Glutamatergic neuron (in vitro differentiated cells): Measurements from ENCODE around the gene HIPK2. TPM values are rescaled to one million over a fixed set of nuclear protein-coding genes. Genes with fewer than 3 reads are reported as not detected.

Source experiments
- DNase-seq: peaks from one replicate; pipeline ENCODE4 v3.0.0; 2022
- H3K27ac Mint-ChIP-seq: one replicate; pipeline ENCODE4 v1.8.0; 2020; ENCODE audit warnings: mild to moderate bottlenecking, mixed read lengths, inconsistent platforms; ENCODE audit not compliant: unreplicated experiment
- H3K27me3 Mint-ChIP-seq: one replicate; pipeline ENCODE4 v1.8.0; 2020; ENCODE audit warnings: mild to moderate bottlenecking, moderate library complexity, mixed read lengths, inconsistent platforms; ENCODE audit not compliant: unreplicated experiment
- H3K36me3 Mint-ChIP-seq: one replicate; pipeline ENCODE4 v1.8.0; 2020; ENCODE audit warnings: mild to moderate bottlenecking, mixed read lengths, inconsistent platforms; ENCODE audit not compliant: unreplicated experiment
- H3K4me1 Mint-ChIP-seq: one replicate; pipeline ENCODE4 v1.8.0; 2020; ENCODE audit warnings: mild to moderate bottlenecking, low read depth, mixed read lengths, inconsistent platforms; ENCODE audit not compliant: unreplicated experiment
- H3K4me3 Mint-ChIP-seq: one replicate; pipeline ENCODE4 v1.8.0; 2020; ENCODE audit warnings: mild to moderate bottlenecking, mixed read lengths, inconsistent platforms; ENCODE audit not compliant: unreplicated experiment
- H3K9me3 Mint-ChIP-seq: one replicate; pipeline ENCODE4 v1.8.0; 2020; ENCODE audit warnings: mild to moderate bottlenecking, moderate library complexity, mixed read lengths, inconsistent platforms; ENCODE audit not compliant: unreplicated experiment
- total RNA-seq: library from RNA; stranded (reverse); fragmentation: NEBNext Ultra II Directional; extraction: Animal tissue kit (Norgen Biotek cat#: 25700); gene quantifications from one replicate; pipeline ENCODE4 v1.2.1, GENCODE V29; 2021; ENCODE audit not compliant: unreplicated experiment
- TF ChIP-seq, protein P1 (sequence below): fragments of 200-600 bp; sonication (generic); IDR thresholded peaks from one replicate; pipeline ENCODE4 v1.5.0; 2021; ENCODE audit not compliant: partially characterized antibody, unreplicated experiment

HIPK2 gene
- total RNA-seq, 1 donor from 2014 or later = 36.9 TPM

GRCh38 chr7:139732471-139733167 is 45.2 kb downstream of the HIPK2 start:
- Mint-ChIP-seq H3K27me3 (peaks cover 7% of the 10 kb centered on the region), H3K4me3 (no peak overlapping the region), H3K4me1 (peaks cover 28% of the 10 kb centered on the region), H3K36me3 (peaks cover 4% of the 10 kb centered on the region), H3K27ac (no peak overlapping the region), H3K9me3 (peaks cover 4% of the 10 kb centered on the region)
- TF ChIP-seq, protein P1, sequence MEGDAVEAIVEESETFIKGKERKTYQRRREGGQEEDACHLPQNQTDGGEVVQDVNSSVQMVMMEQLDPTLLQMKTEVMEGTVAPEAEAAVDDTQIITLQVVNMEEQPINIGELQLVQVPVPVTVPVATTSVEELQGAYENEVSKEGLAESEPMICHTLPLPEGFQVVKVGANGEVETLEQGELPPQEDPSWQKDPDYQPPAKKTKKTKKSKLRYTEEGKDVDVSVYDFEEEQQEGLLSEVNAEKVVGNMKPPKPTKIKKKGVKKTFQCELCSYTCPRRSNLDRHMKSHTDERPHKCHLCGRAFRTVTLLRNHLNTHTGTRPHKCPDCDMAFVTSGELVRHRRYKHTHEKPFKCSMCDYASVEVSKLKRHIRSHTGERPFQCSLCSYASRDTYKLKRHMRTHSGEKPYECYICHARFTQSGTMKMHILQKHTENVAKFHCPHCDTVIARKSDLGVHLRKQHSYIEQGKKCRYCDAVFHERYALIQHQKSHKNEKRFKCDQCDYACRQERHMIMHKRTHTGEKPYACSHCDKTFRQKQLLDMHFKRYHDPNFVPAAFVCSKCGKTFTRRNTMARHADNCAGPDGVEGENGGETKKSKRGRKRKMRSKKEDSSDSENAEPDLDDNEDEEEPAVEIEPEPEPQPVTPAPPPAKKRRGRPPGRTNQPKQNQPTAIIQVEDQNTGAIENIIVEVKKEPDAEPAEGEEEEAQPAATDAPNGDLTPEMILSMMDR = no peak
- no peak for DNase-seq

- Mint-ChIP-seq H3K27ac (no peak overlapping the region), H3K9me3 (peaks cover 5% of the 10 kb centered on the region), H3K36me3 (peaks cover 4% of the 10 kb centered on the region), H3K4me3 (no peak overlapping the region), H3K27me3 (peaks cover 7% of the 10 kb centered on the region), H3K4me1 (peaks cover 28% of the 10 kb centered on the region)
- DNase-seq = no peak
- TF ChIP-seq, protein P1 = no peak
These were observed 45.9 kb downstream of the HIPK2 start for GRCh38 chr7:139731802-139732470.

DNA sequence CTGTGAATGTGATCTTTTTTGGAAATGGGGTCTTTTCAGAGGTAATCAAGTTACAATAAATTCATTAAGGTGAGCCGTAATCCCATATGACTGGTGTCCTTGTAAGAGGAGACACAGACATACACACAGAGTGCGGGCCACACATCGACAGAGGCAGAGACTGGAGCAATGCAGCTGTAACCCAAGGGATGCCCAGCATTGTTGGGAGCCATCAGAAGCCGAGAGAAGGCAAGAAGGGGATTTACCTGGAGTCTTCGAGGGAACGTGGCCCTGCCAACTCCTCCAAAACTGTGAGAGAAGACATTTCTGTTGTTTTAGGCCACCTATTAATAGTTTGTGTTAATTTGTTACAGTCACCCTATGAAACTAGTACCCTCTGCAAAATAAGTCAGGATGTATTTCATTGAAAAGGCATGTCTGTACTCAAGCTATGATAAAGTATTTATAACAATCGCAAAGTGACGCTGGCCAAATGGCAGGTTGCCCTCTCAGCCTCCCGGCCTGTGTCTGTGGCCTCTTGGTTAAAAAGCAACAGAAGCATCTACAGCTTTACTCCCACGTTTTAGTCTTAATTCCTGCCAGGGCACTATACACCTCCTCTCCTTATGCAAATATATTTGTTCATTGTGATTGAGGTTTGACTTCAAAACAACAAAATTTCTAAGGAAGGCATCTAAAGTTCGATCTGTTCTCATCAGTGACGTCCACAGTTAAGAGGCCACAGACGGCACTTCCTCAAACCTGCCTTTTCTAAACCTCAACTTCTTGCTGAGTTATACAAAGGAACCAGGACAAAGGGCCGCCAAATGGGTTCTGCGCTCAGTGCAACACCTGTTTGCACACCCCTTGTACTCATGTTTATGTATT is 46.8 kb downstream of the HIPK2 start:
- no peak overlapping the region for H3K4me3 Mint-ChIP-seq
- DNase-seq = no peak
- H3K4me1 Mint-ChIP-seq = peaks cover 33% of the 10 kb centered on the region
- H3K27me3 Mint-ChIP-seq = peaks cover 6% of the 10 kb centered on the region
- H3K9me3 Mint-ChIP-seq = peaks cover 8% of the 10 kb centered on the region
- no peak overlapping the region for H3K27ac Mint-ChIP-seq
- H3K36me3 Mint-ChIP-seq = peaks cover 4% of the 10 kb centered on the region
- TF ChIP-seq, protein P1 = no peak

DNA sequence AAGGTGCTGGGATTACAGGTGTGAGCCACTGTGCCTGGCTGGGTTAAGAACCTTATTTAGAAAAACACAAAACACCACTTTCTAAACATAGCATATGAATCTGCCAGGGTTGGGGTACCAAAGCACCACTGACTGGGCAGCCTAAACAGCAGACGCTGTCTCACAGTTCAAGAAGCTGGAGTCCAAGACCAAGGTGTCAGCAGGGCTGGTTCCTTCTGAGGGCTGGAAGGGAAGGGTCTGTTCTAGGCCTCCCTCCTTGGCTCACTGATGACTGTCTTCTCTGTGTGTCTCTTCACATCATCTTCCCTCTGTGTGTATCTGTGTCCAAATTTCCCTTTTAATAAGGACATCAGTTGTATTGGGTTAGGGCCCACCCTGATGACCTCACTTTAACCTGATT is 49.6 kb downstream of the HIPK2 start:
- DNase-seq = no peak
- Mint-ChIP-seq H3K27me3 (peaks cover 3% of the 10 kb centered on the region), H3K36me3 (peaks cover 4% of the 10 kb centered on the region)

More for the DNA sequence above, 49.6 kb downstream of the HIPK2 start:
- Mint-ChIP-seq H3K4me1 (peaks cover 28% of the 10 kb centered on the region), H3K9me3 (peaks cover 6% of the 10 kb centered on the region), H3K27ac (no peak overlapping the region), H3K4me3 (no peak overlapping the region)
- TF ChIP-seq, protein P1 = no peak
